CD14-positive monocyte (primary cell): ENCODE measurements around the gene SYTL4. TPM values are rescaled to one million over a fixed set of nuclear protein-coding genes. Genes with fewer than 3 reads are reported as not detected.

ENCODE experiments used
- DNase-seq, 3 donors: peaks; one replicate each; pipeline ENCODE4 v3.0.0-alpha.2; 2011 to 2022
- H2AFZ ChIP-seq: 2 replicates; pipeline ENCODE4 v1.6.0; 2012; ENCODE audit warnings: mild to moderate bottlenecking, low read depth, low read length, inconsistent platforms; ENCODE audit not compliant: insufficient read depth, poor library complexity, severe bottlenecking
- H3K27ac ChIP-seq, 2 donors: 1 replicate in 1 of 2; 2 replicates in 1 of 2; pipeline ENCODE4 v1.5.1; 2012 to 2013; ENCODE audit warnings: low read length in 2 of 2, control low read depth in 1 of 2, inconsistent platforms in 1 of 2, low read depth in 1 of 2, mild to moderate bottlenecking in 1 of 2
- H3K27me3 ChIP-seq, 2 donors: one replicate each; pipeline versions ENCODE4 v1.6.0 to v1.6.1; 2011 to 2013; ENCODE audit warnings: low read length in 2 of 2; ENCODE audit not compliant: control insufficient read depth in 2 of 2, insufficient read depth in 2 of 2
- H3K36me3 ChIP-seq, 2 donors: replicated peaks in 1 of 2; 1 replicate in 1 of 2; 2 replicates in 1 of 2; pipeline versions ENCODE4 v1.5.1 to v1.6.1; 2012 to 2013; ENCODE audit warnings: low read length in 2 of 2, control low read depth in 1 of 2, inconsistent platforms in 1 of 2, mild to moderate bottlenecking in 1 of 2; ENCODE audit not compliant: insufficient read depth in 2 of 2, control insufficient read depth in 1 of 2
- H3K4me1 ChIP-seq, 2 donors: 1 replicate in 1 of 2; 2 replicates in 1 of 2; pipeline versions ENCODE4 v1.5.1 to v1.6.1; 2012 to 2013; ENCODE audit warnings: low read length in 2 of 2, control low read depth in 1 of 2, inconsistent platforms in 1 of 2, mild to moderate bottlenecking in 1 of 2, moderate library complexity in 1 of 2; ENCODE audit not compliant: insufficient read depth in 2 of 2, control insufficient read depth in 1 of 2
- H3K4me2 ChIP-seq: replicated peaks from 2 replicates; pipeline ENCODE3; 2012; ENCODE audit warnings: low read length, moderate library complexity, mild to moderate bottlenecking; ENCODE audit not compliant: poor library complexity, severe bottlenecking; ENCODE audit errors: extremely low read depth
- H3K4me3 ChIP-seq, 3 experiments: fragments of 200-600 bp in 1 of 3; sonication (generic) in 1 of 3; replicated peaks in 1 of 3; 1 replicate in 2 of 3; 2 replicates in 1 of 3; pipeline ENCODE4 v1.5.1; 2011 to 2013; ENCODE audit warnings: low read length in 3 of 3, mild to moderate bottlenecking in 3 of 3, control low read depth in 2 of 3, low read depth in 2 of 3, inconsistent platforms in 1 of 3, moderate library complexity in 1 of 3
- H3K79me2 ChIP-seq: 2 replicates; pipeline ENCODE4 v1.6.0; 2012; ENCODE audit warnings: mild to moderate bottlenecking, control low read depth, inconsistent platforms, low read length, moderate library complexity; ENCODE audit not compliant: insufficient read depth
- H3K9ac ChIP-seq: 2 replicates; pipeline ENCODE4 v1.6.0; 2017; ENCODE audit warnings: low read length, mild to moderate bottlenecking; ENCODE audit not compliant: insufficient read depth, poor library complexity, severe bottlenecking
- H3K9me3 ChIP-seq, 2 donors: replicated peaks in 1 of 2; 1 replicate in 1 of 2; 2 replicates in 1 of 2; pipeline versions ENCODE4 v1.5.1 to v1.6.1; 2012 to 2013; ENCODE audit warnings: low read length in 2 of 2, control low read depth in 1 of 2; ENCODE audit not compliant: control insufficient read depth in 1 of 2, insufficient read depth in 1 of 2
- H4K20me1 ChIP-seq: 2 replicates; pipeline ENCODE4 v1.6.0; 2012; ENCODE audit warnings: mild to moderate bottlenecking, low read length, control low read depth, moderate library complexity; ENCODE audit not compliant: insufficient read depth
- H3K27ac Mint-ChIP-seq, 7 donors: one replicate each; pipeline ENCODE4 v1.8.0; 2020; ENCODE audit warnings: mild to moderate bottlenecking in 7 of 7, mixed read lengths in 7 of 7, moderate library complexity in 6 of 7, inconsistent platforms in 2 of 7
- H3K27me3 Mint-ChIP-seq, 3 donors: one replicate each; pipeline ENCODE4 v1.8.0; 2021 to 2022; ENCODE audit warnings: low read depth in 3 of 3, mild to moderate bottlenecking in 3 of 3, mixed read lengths in 3 of 3, moderate library complexity in 3 of 3, inconsistent platforms in 1 of 3
- H3K36me3 Mint-ChIP-seq, 2 donors: one replicate each; pipeline ENCODE4 v1.8.0; 2020; ENCODE audit warnings: mixed read lengths in 2 of 2, inconsistent platforms in 1 of 2, mild to moderate bottlenecking in 1 of 2
- H3K4me1 Mint-ChIP-seq: one replicate; pipeline ENCODE4 v1.8.0; 2020; ENCODE audit warnings: mild to moderate bottlenecking, mixed read lengths
- H3K4me3 Mint-ChIP-seq, 2 donors: one replicate each; pipeline ENCODE4 v1.8.0; 2020; ENCODE audit warnings: mild to moderate bottlenecking in 2 of 2, mixed read lengths in 2 of 2, moderate library complexity in 1 of 2
- H3K9me3 Mint-ChIP-seq, 7 donors: one replicate each; pipeline ENCODE4 v1.8.0; 2020 to 2022; ENCODE audit warnings: mixed read lengths in 7 of 7, mild to moderate bottlenecking in 6 of 7, moderate library complexity in 6 of 7, inconsistent platforms in 2 of 7
- WGBS: methylation state at CpG from one replicate; pipeline ENCODE4 v1.1.5; 2013; ENCODE audit warnings: missing lambda C conversion rate; ENCODE audit not compliant: insufficient coverage; 5-methylcytosine and 5-hydroxymethylcytosine counted together
- intact Hi-C, 2 donors: fragments of 100-400 bp; cut with micrococcal nuclease; formaldehyde crosslinking; loops; one replicate each; pipeline versions ENCODE4 v1.15.0 to v1.15.1; 2023
- polyA plus RNA-seq, 3 donors: library from polyadenylated mRNA; depleted of rRNA in 1 of 3; unstranded in 2 of 3; stranded (reverse) in 1 of 3; fragments of 300-500 nt in 2 of 3; fragments of >200 nt in 1 of 3; fragmentation: Illumina TruSeq in 2 of 3; gene quantifications; 1 replicate in 2 of 3; 2 replicates in 1 of 3; pipeline ENCODE4 v1.2.3, GENCODE V29; 2012 to 2021
- TF ChIP-seq, protein P1 (sequence below): fragments of 200-600 bp; IDR thresholded peaks from one replicate; pipeline ENCODE4 v1.8.0; 2022; ENCODE audit warnings: antibody characterized with exemption, mild to moderate bottlenecking

SYTL4 gene
- polyA plus RNA-seq, 3 donors: 0.17 TPM; not detected in 2

DNA sequence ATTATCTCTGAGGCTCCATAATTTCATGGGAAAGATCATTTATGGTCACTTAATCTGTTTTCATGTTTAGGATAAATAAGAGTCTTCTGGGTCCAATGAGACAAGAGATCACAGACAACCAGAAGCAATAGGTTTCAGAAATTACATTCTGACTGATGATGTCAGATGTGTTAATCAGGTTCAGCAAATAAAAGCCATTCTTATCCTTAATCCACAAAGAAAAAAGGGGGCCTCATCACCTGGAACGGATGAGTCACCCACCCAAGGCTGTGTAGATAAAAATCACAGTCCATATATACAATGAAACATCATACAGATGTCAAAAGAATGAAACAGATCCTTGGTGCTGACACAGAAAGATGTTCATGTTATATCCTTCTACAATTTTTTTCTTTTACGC, 36.6 kb downstream of the SYTL4 start:
- Histone ChIP-seq H3K79me2 (no peaks in the 10 kb centered on the region), H3K9me3 (no peaks in the 10 kb centered on the region), H3K9ac (no peak overlapping the region), H4K20me1 (no peaks in the 10 kb centered on the region), H3K27me3 (no peaks in the 10 kb centered on the region), H3K36me3 (no peaks in the 10 kb centered on the region), H3K4me2 (no peak overlapping the region), H2AFZ (no peak overlapping the region), H3K27ac (no peak overlapping the region), H3K4me1 (no peaks in the 10 kb centered on the region), H3K4me3 (no peak overlapping the region)
- WGBS: 100% methylated on average over 1 of the region's 2 CpGs
- Mint-ChIP-seq H3K9me3 (peaks cover 0 to 2% (median 0%) of the 10 kb centered on the region in 7 donors), H3K27me3 (peaks cover 0 to 11% (median 4%) of the 10 kb centered on the region in 3 donors), H3K4me1 (no peaks in the 10 kb centered on the region), H3K4me3 (no peak overlapping the region), H3K27ac (no peak overlapping the region), H3K36me3 (no peaks in the 10 kb centered on the region)
- intact Hi-C loops: no loop called here
- no peak for DNase-seq
- TF ChIP-seq, protein P1, sequence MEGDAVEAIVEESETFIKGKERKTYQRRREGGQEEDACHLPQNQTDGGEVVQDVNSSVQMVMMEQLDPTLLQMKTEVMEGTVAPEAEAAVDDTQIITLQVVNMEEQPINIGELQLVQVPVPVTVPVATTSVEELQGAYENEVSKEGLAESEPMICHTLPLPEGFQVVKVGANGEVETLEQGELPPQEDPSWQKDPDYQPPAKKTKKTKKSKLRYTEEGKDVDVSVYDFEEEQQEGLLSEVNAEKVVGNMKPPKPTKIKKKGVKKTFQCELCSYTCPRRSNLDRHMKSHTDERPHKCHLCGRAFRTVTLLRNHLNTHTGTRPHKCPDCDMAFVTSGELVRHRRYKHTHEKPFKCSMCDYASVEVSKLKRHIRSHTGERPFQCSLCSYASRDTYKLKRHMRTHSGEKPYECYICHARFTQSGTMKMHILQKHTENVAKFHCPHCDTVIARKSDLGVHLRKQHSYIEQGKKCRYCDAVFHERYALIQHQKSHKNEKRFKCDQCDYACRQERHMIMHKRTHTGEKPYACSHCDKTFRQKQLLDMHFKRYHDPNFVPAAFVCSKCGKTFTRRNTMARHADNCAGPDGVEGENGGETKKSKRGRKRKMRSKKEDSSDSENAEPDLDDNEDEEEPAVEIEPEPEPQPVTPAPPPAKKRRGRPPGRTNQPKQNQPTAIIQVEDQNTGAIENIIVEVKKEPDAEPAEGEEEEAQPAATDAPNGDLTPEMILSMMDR: no peak

DNA sequence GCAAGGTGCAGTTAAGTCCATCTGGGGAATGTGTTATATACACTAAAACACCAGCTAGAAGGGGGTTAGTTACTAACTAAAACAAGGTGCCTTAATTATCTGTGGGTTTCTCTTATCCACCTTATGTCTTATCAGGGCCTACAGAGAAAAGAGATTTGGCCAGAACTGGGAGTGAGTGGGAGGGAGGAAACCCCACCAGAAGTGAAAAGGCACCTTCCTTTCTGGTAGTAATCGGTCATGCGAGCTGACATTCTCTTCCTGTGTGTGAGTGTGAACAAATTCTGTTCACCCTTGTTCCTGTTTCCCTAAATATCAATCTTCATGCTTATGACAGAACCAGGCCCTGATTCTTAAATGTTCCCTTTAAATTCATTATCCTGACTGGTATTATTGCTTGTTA, 44.4 kb downstream of the SYTL4 start:
- no peak overlapping the region for H2AFZ ChIP-seq
- no peaks in the 10 kb centered on the region for H4K20me1 ChIP-seq
- no peak overlapping the region for H3K4me3 ChIP-seq
- no CpG with 5 or more reads among the region's 2 CpGs for WGBS
- Mint-ChIP-seq H3K36me3 (no peaks in the 10 kb centered on the region), H3K9me3 (peaks cover 0 to 3% (median 0%) of the 10 kb centered on the region in 7 donors), H3K4me1 (peaks cover 2% of the 10 kb centered on the region), H3K27ac (no peak overlapping the region), H3K27me3 (peaks cover 0 to 11% (median 2%) of the 10 kb centered on the region in 3 donors), H3K4me3 (no peak overlapping the region)
- no peak overlapping the region for H3K27ac ChIP-seq
- intact Hi-C loops: loop anchor here in 1 of 2 donors (5.0 kb wide), 1 partner anchor 80 kb away; no protein-coding TSS in a partner anchor
- no peaks in the 10 kb centered on the region for H3K27me3 ChIP-seq
- no peaks in the 10 kb centered on the region for H3K9me3 ChIP-seq
- DNase-seq: no peak
- no peak overlapping the region for H3K9ac ChIP-seq
- TF ChIP-seq, protein P1: no peak
- no peaks in the 10 kb centered on the region for H3K79me2 ChIP-seq
- no peaks in the 10 kb centered on the region for H3K36me3 ChIP-seq
- no peaks in the 10 kb centered on the region for H3K4me1 ChIP-seq
- H3K4me2 ChIP-seq: no peak overlapping the region
